GM19099 (cell line): ENCODE results near the gene FARS2.

Experiments
- POLR2A ChIP-seq: IDR thresholded peaks from 3 replicates; pipeline ENCODE4 v1.6.1; 2011; ENCODE audit warnings: low read depth; ENCODE audit not compliant: insufficient read length; ENCODE audit errors: extremely low read depth

The FARS2 gene

GRCh38 chr6:5531161-5531560, 269.8 kb downstream of the FARS2 start:
- no peak for TF ChIP-seq POLR2A

DNA sequence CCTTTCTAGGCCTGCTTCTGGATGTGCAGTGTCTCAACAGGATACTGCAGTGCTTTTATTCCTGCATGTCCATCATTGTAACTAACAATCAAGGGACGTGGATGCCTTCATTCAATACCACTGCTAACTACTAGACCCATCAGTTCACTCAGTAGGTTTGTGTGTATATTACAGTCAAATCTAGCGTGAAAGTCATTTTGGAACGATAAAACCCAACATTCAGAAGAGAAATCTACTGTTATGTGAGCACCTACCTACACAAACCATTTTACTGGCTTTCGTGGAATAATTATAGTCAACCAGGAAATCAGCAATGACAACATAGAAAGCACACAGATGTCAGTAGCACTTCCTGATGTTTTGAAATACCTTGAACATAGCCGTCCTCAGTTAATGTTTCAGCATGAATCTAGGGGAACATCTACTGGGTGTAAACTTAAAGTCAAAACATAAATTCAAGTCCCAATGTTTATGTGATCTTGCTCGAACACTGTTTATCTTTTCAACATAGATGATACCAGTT, 270.6 kb downstream of the FARS2 start:
- no peak for TF ChIP-seq POLR2A

- TF ChIP-seq POLR2A, result no peak
Observed at GRCh38 chr6:5532941-5533340, 271.6 kb downstream of the FARS2 start.

DNA sequence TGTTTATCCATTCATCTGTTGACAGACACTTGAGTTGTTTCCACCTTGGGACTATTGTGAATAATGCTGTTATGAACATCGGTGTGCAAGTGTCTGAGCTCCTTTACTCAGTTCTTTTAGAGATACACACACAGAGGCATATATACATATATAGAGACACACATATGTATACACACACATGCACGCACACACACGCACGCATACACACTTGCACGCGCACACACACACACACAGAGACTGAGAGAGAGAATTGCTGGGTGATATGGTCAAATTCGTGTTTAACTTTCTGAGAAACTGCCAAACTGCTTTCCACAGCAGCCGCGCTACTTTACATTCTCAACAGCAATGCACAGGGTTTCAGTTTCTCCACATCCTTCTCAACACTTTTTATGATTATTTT, 273.3 kb downstream of the FARS2 start:
- TF ChIP-seq POLR2A, result no peak

DNA sequence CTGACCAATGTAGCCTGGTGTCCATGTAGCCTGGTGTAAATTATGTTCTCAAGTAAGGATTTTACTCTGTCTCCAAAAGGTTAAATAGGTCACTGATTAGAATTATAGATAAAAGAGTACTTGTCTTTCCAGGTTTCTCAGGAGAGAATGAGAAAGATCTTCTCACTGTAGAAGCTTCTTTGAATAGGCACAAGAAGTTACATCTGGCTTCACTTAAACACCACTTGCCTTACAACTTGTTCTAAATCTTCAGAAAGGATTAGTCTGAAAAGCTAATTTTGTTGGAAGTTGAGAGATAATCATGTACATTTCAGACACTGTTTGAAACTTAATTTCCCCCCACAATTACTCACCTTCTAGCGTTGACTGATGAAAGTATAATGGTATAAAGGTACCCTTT, 275.3 kb downstream of the FARS2 start:
- no peak for TF ChIP-seq POLR2A

GRCh38 chr6:5537132-5537531, 275.8 kb downstream of the FARS2 start:
- no peak for TF ChIP-seq POLR2A

- no peak for TF ChIP-seq POLR2A
Observed at GRCh38 chr6:5537967-5538366, 276.7 kb downstream of the FARS2 start.

DNA sequence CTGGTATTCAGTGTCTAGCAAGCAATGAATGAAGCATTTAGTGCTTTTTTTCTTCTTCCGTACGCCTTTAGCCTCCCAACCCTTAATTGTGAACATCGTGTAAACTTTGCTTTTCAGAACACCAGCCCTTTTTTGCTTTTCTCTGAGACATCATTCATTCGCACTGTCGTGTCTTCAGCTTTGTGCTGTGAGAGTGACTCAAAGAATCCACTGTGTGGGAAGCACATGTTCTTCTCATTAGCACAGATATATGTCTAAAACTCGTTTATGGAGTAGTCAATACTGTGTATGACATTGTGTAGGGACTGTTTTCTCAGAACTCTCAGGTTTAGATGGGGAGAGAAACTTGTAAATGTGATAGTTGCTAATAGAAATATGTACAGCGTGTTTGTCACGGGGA, 279.1 kb downstream of the FARS2 start:
- TF ChIP-seq POLR2A, result no peak

DNA sequence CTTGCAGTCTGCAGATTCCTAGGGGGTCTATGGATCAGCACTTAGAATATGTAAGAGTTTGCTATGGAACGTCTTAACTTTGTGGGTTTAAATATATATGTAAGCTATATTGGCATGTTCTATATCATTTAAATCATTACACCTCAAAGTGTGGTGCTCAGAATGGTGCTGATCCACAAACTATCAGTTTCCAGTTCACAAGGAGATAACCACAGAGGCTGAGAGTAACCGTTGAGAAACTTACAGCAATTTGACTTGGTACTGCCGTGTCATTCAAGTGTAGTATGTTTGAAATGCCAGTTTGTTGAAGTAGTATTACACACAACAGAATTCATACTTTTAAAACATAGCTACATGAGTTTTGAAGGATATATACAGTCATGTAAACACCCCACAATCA, 279.7 kb downstream of the FARS2 start:
- TF ChIP-seq POLR2A, result no peak

- TF ChIP-seq POLR2A, result no peak
Observed at GRCh38 chr6:5541751-5542432, 280.6 kb downstream of the FARS2 start.

DNA sequence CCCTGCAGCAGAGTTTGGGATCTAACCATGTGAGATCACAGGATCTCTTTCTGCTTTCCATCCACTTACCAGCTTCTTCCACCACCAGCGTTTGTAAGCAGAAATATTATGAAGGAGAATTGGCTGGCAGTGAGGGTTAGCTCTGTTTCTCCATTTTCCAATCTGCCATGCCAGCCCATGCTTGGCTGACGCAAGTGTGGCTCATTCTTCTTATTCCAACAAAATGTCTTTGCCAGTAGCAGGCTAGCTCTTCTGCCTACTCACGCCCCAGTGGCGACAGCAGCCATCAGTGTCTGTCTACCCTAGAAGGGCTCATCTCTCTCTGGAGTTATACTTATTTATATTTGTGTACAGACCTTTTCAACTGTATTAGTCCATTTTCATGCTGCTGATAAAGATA, 286.2 kb downstream of the FARS2 start:
- no peak for TF ChIP-seq POLR2A

DNA sequence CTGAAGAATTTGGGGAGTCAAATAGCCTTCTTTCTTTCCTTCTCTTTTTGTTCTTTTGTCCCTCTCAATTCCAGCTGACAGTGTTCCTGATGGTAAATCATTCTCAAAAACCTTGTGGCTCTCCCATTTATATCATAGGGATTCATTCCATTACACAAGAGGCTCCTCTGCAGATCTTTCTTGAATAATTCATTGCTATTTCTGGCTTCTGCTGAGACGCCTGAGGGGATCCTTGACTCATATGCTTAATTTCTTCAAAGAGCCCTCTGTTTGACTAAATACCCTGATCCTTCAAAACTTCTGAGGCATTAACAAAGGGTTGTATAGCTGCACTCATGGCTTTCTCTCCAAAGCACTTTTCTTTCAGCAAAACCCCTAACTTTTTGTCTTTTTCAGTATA, 289.3 kb downstream of the FARS2 start:
- no peak for TF ChIP-seq POLR2A

DNA sequence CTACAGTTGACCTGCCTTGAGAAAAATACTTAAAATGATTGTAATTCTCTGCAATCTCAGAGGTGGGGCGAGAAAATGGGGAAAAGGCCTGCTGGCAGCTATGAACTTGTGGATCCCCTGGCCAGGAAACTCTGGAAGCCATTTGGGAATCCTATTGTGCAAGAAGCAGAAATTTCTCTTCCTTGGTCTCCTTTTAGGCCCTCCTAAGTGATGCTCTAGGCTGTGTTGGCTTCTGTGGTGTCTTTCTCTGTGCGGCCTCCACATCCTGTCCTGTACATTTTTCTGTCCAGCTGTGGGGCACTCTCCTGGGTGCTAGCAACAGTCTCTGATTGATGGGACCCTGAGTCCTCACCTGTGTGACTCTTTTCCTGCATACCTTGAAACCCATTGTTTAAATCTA, 290.9 kb downstream of the FARS2 start:
- no peak for TF ChIP-seq POLR2A

DNA sequence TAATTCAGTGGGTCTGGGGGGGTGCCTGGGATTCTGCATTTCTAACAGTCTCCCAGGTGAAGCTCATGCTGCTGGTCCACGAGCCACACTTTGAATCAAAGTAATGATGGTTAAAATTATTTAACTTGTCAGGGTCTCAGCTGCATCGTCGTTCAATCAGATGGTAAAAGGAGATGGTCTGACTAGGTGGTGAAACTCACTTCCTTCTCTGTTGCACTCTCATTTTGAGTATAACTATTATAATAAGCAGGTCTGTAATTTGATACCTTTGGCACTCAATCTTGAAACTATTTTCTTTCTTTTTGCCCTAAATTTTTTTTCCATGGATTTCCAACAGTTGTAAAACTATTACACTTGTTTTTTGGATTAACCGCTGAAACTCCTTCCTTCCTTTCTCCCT, 292.5 kb downstream of the FARS2 start:
- no peak for TF ChIP-seq POLR2A

DNA sequence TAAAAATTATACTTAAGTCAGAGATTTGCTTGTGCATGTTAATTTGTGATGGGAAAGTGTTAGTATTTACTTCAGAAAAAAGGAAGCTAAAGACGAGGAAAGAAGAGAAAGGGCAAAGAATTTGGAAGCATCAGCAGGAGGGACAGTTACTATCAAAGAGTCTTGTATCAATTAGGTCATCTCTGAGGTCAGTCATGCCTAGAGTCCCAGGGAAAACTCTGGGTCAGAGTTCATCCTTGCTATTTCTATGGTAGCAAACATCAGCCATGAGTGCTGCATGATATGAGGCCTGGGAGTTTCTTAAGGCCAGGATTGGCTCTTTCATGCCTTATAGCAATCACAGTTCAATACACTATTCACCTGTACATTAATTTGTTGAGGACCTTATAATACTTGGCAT, 292.9 kb downstream of the FARS2 start:
- no peak for TF ChIP-seq POLR2A

DNA sequence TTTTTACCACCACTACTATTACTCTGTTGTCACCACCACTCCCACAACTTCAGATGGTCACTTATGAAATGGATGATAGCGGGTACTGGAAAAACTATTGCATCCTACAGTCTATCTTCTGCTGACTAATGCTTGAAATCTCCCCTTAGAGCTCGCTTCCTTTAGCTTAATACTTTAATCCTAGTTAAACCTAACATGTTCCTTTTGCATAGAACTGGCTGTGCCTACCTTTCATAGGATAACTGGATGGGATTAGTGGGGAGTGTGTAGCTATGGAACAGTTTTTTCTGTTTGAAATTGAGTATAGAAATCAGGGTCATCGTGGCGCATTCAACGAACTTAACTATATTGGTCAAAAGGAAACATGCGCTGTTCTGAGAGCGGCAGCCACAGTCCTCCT, 294.7 kb downstream of the FARS2 start:
- no peak for TF ChIP-seq POLR2A

GRCh38 chr6:5557506-5557905, 296.2 kb downstream of the FARS2 start:
- TF ChIP-seq POLR2A, result no peak
